ENCODE results near the gene DGKZ.
A peak's percentile ranks its signal among the peaks of the same experiment; 100 is the strongest.

Gene DGKZ

GRCh38 chr11:46332568-46333393, 14.5 kb upstream of the DGKZ start:
- no peaks in the 10 kb centered on the region for H3K9me3 ChIP-seq (ENCODE audit: control extremely low read depth in 1 of 5, control insufficient read depth in 4 of 5, insufficient read depth in 2 of 5, low read depth in 1 of 5, low read length in 4 of 5)
- H3K4me3 ChIP-seq (ENCODE audit: control insufficient read depth in 1 of 7, extremely low read depth in 1 of 7, insufficient read depth in 4 of 7, low read depth in 2 of 7, low read length in 6 of 7), result peak overlapping the region; percentile 34 to 76 (median 58)
- WGBS (ENCODE audit: insufficient coverage), result under 1% methylated on average over 85 of the region's 99 CpGs
- peaks cover 16 to 68% (median 56%) of the 10 kb centered on the region in 4 experiments for H3K4me1 ChIP-seq (ENCODE audit: control extremely low read depth in 1 of 4, control insufficient read depth in 4 of 4, insufficient read depth in 4 of 4, low read length in 3 of 4)
- DNase-seq, result peak in 1 of 3 donors; percentile 48
- ChIA-PET POLR2A (interaction anchor here (0.6 to 1.5 kb wide), 2 partner anchors 14 to 27 kb away, joined by 3 to 4 read pairs; no protein-coding TSS in a partner anchor), CTCF (interaction anchor here (1.5 to 42.2 kb wide), 3 partner anchors 9 to 29 kb away, joined by 3 to 1037 read pairs (median 44); partner anchors contain the start of genes DGKZ and MDK)
- peaks cover 0 to 20% (median 7%) of the 10 kb centered on the region in 5 experiments for H3K27me3 ChIP-seq (replicated peaks in 2 of 5; ENCODE audit: control insufficient read depth in 4 of 5, insufficient read depth in 5 of 5, low read length in 4 of 5)
- H3K27ac ChIP-seq (ENCODE audit: insufficient read depth in 1 of 2, low read depth in 1 of 2, low read length in 2 of 2, poor library complexity in 1 of 2, severe bottlenecking in 2 of 2), result no peak overlapping the region
- no peaks in the 10 kb centered on the region for H3K36me3 ChIP-seq (ENCODE audit: control insufficient read depth in 4 of 4, insufficient read depth in 4 of 4, low read length in 3 of 4)

DNA sequence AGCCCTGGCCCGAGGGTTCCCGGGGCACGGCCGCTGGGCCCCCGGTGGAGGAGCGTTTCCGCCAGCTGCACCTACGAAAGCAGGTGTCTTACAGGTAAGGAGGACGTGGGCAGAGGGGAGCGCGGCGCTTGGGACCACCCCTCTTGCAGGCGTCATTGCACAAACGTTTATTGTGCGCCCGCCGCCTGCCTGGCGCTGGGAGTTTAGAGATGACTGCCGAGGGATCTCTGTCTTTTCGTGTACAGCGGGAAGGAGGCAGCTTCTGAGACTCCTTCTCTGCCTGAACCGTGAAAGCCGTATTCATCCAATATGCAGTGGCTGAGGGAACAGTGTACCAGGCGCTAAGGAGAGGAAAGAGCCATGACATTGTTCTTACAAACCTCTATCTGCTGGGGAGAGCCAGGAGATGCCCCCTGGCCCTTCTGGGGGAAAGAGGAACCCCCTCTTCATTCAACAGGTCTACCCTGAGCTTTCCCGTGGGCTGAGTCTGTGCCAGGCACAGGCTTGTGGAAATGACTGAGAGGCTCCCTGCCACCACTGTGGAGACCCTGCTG, 13.8 kb upstream of the DGKZ start:
- POLR2A ChIA-PET, result interaction anchor here (0.6 to 1.5 kb wide), 2 partner anchors 15 to 27 kb away, joined by 3 to 4 read pairs; no protein-coding TSS in a partner anchor
- WGBS (ENCODE audit: insufficient coverage), result 3% methylated on average over 22 of the region's 25 CpGs
- no peaks in the 10 kb centered on the region for H3K36me3 ChIP-seq (ENCODE audit: control insufficient read depth in 4 of 4, insufficient read depth in 4 of 4, low read length in 3 of 4)
- CTCF ChIA-PET, result interaction anchor here (1.5 to 42.2 kb wide), 3 partner anchors 9 to 28 kb away, joined by 3 to 1037 read pairs (median 44); partner anchors contain the start of genes DGKZ and MDK
- H3K27ac ChIP-seq (ENCODE audit: insufficient read depth in 1 of 2, low read depth in 1 of 2, low read length in 2 of 2, poor library complexity in 1 of 2, severe bottlenecking in 2 of 2), result no peak overlapping the region
- peaks cover 0 to 20% (median 7%) of the 10 kb centered on the region in 5 experiments for H3K27me3 ChIP-seq (replicated peaks in 2 of 5; ENCODE audit: control insufficient read depth in 4 of 5, insufficient read depth in 5 of 5, low read length in 4 of 5)
- peak overlapping the region; percentile 34 to 76 (median 58) for H3K4me3 ChIP-seq (ENCODE audit: control insufficient read depth in 1 of 7, extremely low read depth in 1 of 7, insufficient read depth in 4 of 7, low read depth in 2 of 7, low read length in 6 of 7)
- H3K9me3 ChIP-seq (ENCODE audit: control extremely low read depth in 1 of 5, control insufficient read depth in 4 of 5, insufficient read depth in 2 of 5, low read depth in 1 of 5, low read length in 4 of 5), result no peaks in the 10 kb centered on the region
- H3K4me1 ChIP-seq (ENCODE audit: control extremely low read depth in 1 of 4, control insufficient read depth in 4 of 4, insufficient read depth in 4 of 4, low read length in 3 of 4), result peaks cover 16 to 75% (median 62%) of the 10 kb centered on the region in 4 experiments
- DNase-seq, result peak in 1 of 3 donors; percentile 43

- CTCF ChIA-PET, result interaction anchor here (0.7 to 42.2 kb wide), 2 partner anchors 28 to 153 kb away, joined by 4 to 1037 read pairs; partner anchors contain the start of genes DGKZ and MDK
- WGBS (ENCODE audit: insufficient coverage), result 92% methylated on average over 3 of the region's 3 CpGs
- Histone ChIP-seq H3K27me3 (replicated peaks in 2 of 5; ENCODE audit: control insufficient read depth in 4 of 5, insufficient read depth in 5 of 5, low read length in 4 of 5) (peaks cover 0 to 20% (median 7%) of the 10 kb centered on the region in 5 experiments), H3K9me3 (ENCODE audit: control extremely low read depth in 1 of 5, control insufficient read depth in 4 of 5, insufficient read depth in 2 of 5, low read depth in 1 of 5, low read length in 4 of 5) (no peaks in the 10 kb centered on the region), H3K4me1 (ENCODE audit: control extremely low read depth in 1 of 4, control insufficient read depth in 4 of 4, insufficient read depth in 4 of 4, low read length in 3 of 4) (peaks cover 16 to 80% (median 69%) of the 10 kb centered on the region in 4 experiments), H3K27ac (ENCODE audit: insufficient read depth in 1 of 2, low read depth in 1 of 2, low read length in 2 of 2, poor library complexity in 1 of 2, severe bottlenecking in 2 of 2) (no peak overlapping the region), H3K36me3 (ENCODE audit: control insufficient read depth in 4 of 4, insufficient read depth in 4 of 4, low read length in 3 of 4) (no peaks in the 10 kb centered on the region), H3K4me3 (ENCODE audit: control insufficient read depth in 1 of 7, extremely low read depth in 1 of 7, insufficient read depth in 4 of 7, low read depth in 2 of 7, low read length in 6 of 7) (peak overlapping the region in 1 of 7 experiments; percentile 74)
- no peak for DNase-seq
- POLR2A ChIA-PET, result no interaction called here
Measured at GRCh38 chr11:46334211-46334610, 13.1 kb upstream of the DGKZ start.

DNA sequence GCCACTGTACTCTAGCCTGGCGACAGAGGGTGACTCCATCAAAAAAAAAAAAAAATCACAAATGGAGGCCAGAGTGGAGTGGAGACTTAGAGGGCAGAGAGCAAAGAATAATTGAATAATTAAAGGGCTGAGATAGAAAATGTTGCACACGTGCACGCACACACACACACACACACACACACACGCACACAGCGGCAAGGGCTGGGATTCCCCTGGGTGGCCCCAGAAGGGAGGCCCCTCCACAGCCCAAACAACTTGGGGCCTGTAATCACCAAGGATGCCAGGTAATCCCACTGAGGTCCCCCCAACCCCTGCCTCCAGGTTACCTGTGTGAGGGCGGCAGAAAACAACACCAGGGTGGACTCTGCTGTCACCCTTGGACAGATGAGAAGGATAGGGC, 12.0 kb upstream of the DGKZ start:
- H3K27me3 ChIP-seq (replicated peaks in 2 of 5; ENCODE audit: control insufficient read depth in 4 of 5, insufficient read depth in 5 of 5, low read length in 4 of 5), result peaks cover 0 to 20% (median 7%) of the 10 kb centered on the region in 5 experiments
- peaks cover 12 to 82% (median 75%) of the 10 kb centered on the region in 4 experiments for H3K4me1 ChIP-seq (ENCODE audit: control extremely low read depth in 1 of 4, control insufficient read depth in 4 of 4, insufficient read depth in 4 of 4, low read length in 3 of 4)
- WGBS (ENCODE audit: insufficient coverage), result 90% methylated on average over 2 of the region's 6 CpGs
- no peaks in the 10 kb centered on the region for H3K9me3 ChIP-seq (ENCODE audit: control extremely low read depth in 1 of 5, control insufficient read depth in 4 of 5, insufficient read depth in 2 of 5, low read depth in 1 of 5, low read length in 4 of 5)
- ChIA-PET CTCF (interaction anchor here (42.2 kb wide), 1 partner anchor 27 kb away, joined by 1037 read pairs; the partner anchor contains the start of genes DGKZ and MDK), POLR2A (no interaction called here)
- DNase-seq, result no peak
- H3K36me3 ChIP-seq (ENCODE audit: control insufficient read depth in 4 of 4, insufficient read depth in 4 of 4, low read length in 3 of 4), result no peaks in the 10 kb centered on the region
- H3K27ac ChIP-seq (ENCODE audit: insufficient read depth in 1 of 2, low read depth in 1 of 2, low read length in 2 of 2, poor library complexity in 1 of 2, severe bottlenecking in 2 of 2), result no peak overlapping the region
- no peak overlapping the region for H3K4me3 ChIP-seq (ENCODE audit: control insufficient read depth in 1 of 7, extremely low read depth in 1 of 7, insufficient read depth in 4 of 7, low read depth in 2 of 7, low read length in 6 of 7)

DNA sequence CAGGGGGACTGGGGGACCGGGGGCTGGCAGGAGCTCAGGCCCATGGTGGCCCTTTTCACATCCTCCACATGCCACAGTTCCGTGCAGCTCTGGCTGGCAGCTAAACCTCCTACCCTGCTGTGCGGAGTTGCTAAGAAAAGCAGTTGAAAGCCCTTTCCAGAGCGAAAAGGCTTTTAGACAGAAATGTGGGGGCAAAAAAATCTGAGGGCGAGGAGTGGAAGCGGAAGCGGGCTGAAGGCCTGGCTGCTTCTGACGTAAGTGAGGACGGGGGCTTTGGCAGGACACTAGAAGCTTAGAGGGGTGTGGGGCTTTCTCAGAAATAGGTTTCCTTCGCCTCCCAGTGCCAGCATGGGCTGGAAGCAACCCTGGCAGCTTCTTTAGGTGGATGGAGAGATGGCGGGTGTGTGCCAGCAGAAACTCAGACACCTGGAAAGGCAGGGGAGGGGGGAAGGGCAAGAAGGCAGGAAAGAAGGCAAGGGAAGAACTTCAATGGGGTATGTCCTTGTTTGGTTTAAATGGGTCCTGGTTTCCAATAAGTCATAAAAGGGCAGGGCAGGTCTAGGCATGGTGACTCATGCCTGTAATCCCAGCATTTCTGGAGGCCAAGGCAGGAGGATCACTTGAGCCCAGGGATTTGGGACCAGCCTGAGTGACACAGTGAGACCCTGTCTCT, 11.2 kb upstream of the DGKZ start:
- 97% methylated on average over 11 of the region's 11 CpGs for WGBS (ENCODE audit: insufficient coverage)
- no peak for DNase-seq
- no peak overlapping the region for H3K27ac ChIP-seq (ENCODE audit: insufficient read depth in 1 of 2, low read depth in 1 of 2, low read length in 2 of 2, poor library complexity in 1 of 2, severe bottlenecking in 2 of 2)
- ChIA-PET CTCF (interaction anchor here (0.7 to 42.2 kb wide), 3 partner anchors 18 to 26 kb away, joined by 4 to 1037 read pairs (median 4); partner anchors contain the start of genes DGKZ and MDK), POLR2A (no interaction called here)
- H3K4me3 ChIP-seq (ENCODE audit: control insufficient read depth in 1 of 7, extremely low read depth in 1 of 7, insufficient read depth in 4 of 7, low read depth in 2 of 7, low read length in 6 of 7), result no peak overlapping the region
- peaks cover 7 to 82% (median 73%) of the 10 kb centered on the region in 4 experiments for H3K4me1 ChIP-seq (ENCODE audit: control extremely low read depth in 1 of 4, control insufficient read depth in 4 of 4, insufficient read depth in 4 of 4, low read length in 3 of 4)
- peaks cover 0 to 20% (median 7%) of the 10 kb centered on the region in 5 experiments for H3K27me3 ChIP-seq (replicated peaks in 2 of 5; ENCODE audit: control insufficient read depth in 4 of 5, insufficient read depth in 5 of 5, low read length in 4 of 5)
- no peaks in the 10 kb centered on the region for H3K36me3 ChIP-seq (ENCODE audit: control insufficient read depth in 4 of 4, insufficient read depth in 4 of 4, low read length in 3 of 4)
- H3K9me3 ChIP-seq (ENCODE audit: control extremely low read depth in 1 of 5, control insufficient read depth in 4 of 5, insufficient read depth in 2 of 5, low read depth in 1 of 5, low read length in 4 of 5), result no peaks in the 10 kb centered on the region

- DNase-seq, result peak in 2 of 3 donors; percentile 71 to 77
- H3K36me3 ChIP-seq (ENCODE audit: control insufficient read depth in 4 of 4, insufficient read depth in 4 of 4, low read length in 3 of 4), result no peaks in the 10 kb centered on the region
- H3K9me3 ChIP-seq (ENCODE audit: control extremely low read depth in 1 of 5, control insufficient read depth in 4 of 5, insufficient read depth in 2 of 5, low read depth in 1 of 5, low read length in 4 of 5), result no peaks in the 10 kb centered on the region
- ChIA-PET CTCF (interaction anchor here (0.7 to 42.2 kb wide), 3 partner anchors 19 to 25 kb away, joined by 4 to 1037 read pairs (median 4); partner anchors contain the start of genes DGKZ and MDK), POLR2A (no interaction called here)
- 90% methylated on average over 10 of the region's 12 CpGs for WGBS (ENCODE audit: insufficient coverage)
- H3K4me1 ChIP-seq (ENCODE audit: control extremely low read depth in 1 of 4, control insufficient read depth in 4 of 4, insufficient read depth in 4 of 4, low read length in 3 of 4), result peaks cover under 1 to 82% (median 73%) of the 10 kb centered on the region in 4 experiments
- no peak overlapping the region for H3K27ac ChIP-seq (ENCODE audit: insufficient read depth in 1 of 2, low read depth in 1 of 2, low read length in 2 of 2, poor library complexity in 1 of 2, severe bottlenecking in 2 of 2)
- H3K4me3 ChIP-seq (ENCODE audit: control insufficient read depth in 1 of 7, extremely low read depth in 1 of 7, insufficient read depth in 4 of 7, low read depth in 2 of 7, low read length in 6 of 7), result no peak overlapping the region
- peaks cover 0 to 20% (median 7%) of the 10 kb centered on the region in 5 experiments for H3K27me3 ChIP-seq (replicated peaks in 2 of 5; ENCODE audit: control insufficient read depth in 4 of 5, insufficient read depth in 5 of 5, low read length in 4 of 5)
Measured at GRCh38 chr11:46336563-46337180, 10.6 kb upstream of the DGKZ start.
